Stimulated activated memory B cell treated with anti-CD40 and anti-IgM and Interleukin-4, amounts not matched to agents 10 μg/mL and 1 μg/mL and 100 μg/mL, for 72 hours (primary cell): ENCODE measurements around the gene TST.
A peak's percentile ranks its signal among the peaks of the same experiment; 100 is the strongest.

ENCODE experiments used
- ATAC-seq: fragments of 150-1000 bp; cut with Tn5 transposase; 2 replicates; pipeline ENCODE4 v1.10.0; 2021
- H3K27ac Mint-ChIP-seq: one replicate; pipeline ENCODE4 v1.8.0; 2022; ENCODE audit warnings: mild to moderate bottlenecking, mixed read lengths
- H3K27me3 Mint-ChIP-seq: one replicate; pipeline ENCODE4 v1.8.0; 2022; ENCODE audit warnings: mixed read lengths
- H3K36me3 Mint-ChIP-seq: one replicate; pipeline ENCODE4 v1.8.0; 2022; ENCODE audit warnings: mixed read lengths
- H3K4me1 Mint-ChIP-seq: one replicate; pipeline ENCODE4 v1.8.0; 2022; ENCODE audit warnings: mixed read lengths
- H3K4me3 Mint-ChIP-seq: one replicate; pipeline ENCODE4 v1.8.0; 2022; ENCODE audit warnings: mild to moderate bottlenecking, moderate library complexity, mixed read lengths
- H3K9me3 Mint-ChIP-seq: one replicate; pipeline ENCODE4 v1.8.0; 2022; ENCODE audit warnings: mixed read lengths

Gene TST

DNA sequence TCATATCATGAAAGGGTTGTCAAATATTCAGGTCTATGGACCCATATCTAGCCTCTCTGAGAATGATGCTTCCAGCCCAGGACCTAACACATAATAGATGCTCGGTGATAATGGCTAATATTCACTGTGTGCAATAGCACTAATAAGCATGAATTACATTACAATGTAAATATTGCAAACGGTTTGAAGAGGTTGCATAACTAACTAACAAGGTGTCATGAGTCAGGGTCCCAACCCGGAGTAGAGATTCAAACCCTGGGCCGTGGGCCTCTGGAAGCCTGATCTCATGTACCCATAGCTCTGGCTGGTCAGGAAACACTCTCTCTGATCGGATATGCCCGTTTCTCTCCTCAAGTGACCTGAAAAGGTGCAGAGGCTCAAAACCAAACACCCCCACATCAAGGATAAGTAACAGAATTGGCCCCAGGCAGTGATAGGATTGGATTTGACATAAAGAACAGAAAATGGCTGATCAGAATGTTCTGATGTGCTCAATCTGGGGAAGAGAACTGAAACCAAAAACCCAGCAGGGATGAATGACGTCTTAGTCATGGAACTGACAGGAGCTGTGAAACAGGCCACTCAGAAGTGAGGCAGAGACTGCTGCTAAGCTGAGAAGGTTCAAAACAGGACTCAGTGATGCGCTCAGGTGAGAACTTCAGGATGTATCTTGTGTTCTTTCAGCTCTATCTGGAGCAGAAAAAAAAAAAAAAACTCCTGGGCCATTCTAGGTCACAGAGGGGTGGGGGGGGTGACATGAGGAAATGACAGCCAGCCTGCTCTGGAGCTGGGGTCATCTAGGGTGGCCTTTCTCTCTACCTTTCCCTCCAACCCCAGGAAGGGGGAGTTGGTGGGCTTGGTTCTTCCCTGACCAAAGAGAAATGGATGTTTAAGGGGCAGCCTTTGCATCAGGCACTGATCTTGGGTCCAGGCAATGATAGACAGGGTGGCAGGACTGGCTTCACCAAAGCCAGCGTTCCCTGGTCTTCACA lies 25.7 kb upstream of the TST start:
- H3K9me3 Mint-ChIP-seq, result no peaks in the 10 kb centered on the region
- H3K27ac Mint-ChIP-seq, result no peak overlapping the region
- ATAC-seq, result peak; percentile 48
- no peaks in the 10 kb centered on the region for H3K36me3 Mint-ChIP-seq
- no peak overlapping the region for H3K4me3 Mint-ChIP-seq
- H3K4me1 Mint-ChIP-seq, result peaks cover 17% of the 10 kb centered on the region
- peaks cover 22% of the 10 kb centered on the region for H3K27me3 Mint-ChIP-seq

DNA sequence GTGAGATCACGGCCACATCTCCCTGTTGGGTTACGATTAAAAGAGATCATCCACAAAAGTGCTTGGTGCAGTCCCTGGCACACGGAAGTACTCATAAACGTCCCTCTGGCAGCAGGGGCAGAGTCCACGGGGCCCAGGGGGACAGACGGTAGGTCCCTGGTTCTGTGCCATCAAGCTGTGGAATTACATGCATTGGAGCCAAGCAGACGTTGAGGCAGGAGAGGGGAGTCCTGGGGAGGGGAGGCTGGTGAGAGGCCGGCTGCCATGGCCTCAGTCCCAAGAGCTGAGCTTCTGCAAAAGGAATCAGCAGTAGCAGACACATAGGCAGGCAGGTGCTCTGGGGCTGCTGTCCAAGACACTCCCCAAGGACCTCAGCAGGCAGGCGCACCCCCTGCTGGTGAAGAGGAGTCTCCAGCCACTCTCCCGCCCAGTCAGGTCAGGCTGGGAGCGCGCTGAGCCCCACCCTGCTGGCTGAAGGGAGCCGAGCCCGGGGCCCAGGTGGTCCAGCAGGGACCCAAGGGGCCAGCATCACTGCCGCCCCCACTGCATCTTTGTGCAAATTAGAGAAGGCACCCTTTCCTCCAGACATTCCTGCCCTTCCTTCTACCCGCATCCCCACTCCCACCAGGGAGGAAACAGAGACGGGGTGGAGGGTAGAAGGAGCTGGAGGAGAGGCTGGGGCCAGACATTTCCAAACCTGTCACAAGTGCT lies 24.7 kb upstream of the TST start:
- peak; percentile 93 for ATAC-seq
- peaks cover 17% of the 10 kb centered on the region for H3K4me1 Mint-ChIP-seq
- no peak overlapping the region for H3K27ac Mint-ChIP-seq
- no peaks in the 10 kb centered on the region for H3K36me3 Mint-ChIP-seq
- H3K9me3 Mint-ChIP-seq, result no peaks in the 10 kb centered on the region
- H3K4me3 Mint-ChIP-seq, result no peak overlapping the region
- H3K27me3 Mint-ChIP-seq, result peaks cover 24% of the 10 kb centered on the region

DNA sequence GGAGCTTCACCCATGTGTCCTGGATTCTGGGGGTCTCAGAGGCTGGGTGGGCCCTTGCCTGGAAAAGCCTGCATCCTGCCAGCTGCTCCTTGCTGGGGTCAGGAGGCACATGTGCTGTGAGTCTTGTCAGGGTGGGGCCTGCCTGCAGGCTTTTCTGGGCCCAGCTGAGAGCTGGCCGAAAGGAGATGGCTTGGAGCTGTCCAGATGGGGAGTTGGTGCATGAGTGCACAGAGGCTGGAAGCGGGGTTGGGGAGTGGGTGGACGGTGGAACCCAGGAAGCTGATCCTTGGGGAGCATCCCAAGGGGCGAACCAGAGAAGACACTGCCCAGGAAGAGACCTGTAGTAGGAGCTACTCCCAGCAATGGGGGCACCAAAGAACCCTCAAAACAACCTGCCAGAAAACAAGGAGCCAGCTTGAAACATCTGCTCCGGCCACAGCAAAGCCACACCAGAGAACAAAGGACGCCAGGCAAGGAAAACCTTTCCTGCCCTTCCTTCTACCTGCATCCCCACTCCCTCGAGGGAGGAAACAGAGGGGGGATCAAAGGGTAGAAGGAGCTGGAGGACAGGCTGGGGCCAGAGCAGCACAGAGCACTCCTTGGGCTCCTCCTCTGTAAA lies 24.1 kb upstream of the TST start:
- no peak overlapping the region for H3K27ac Mint-ChIP-seq
- no peaks in the 10 kb centered on the region for H3K9me3 Mint-ChIP-seq
- H3K36me3 Mint-ChIP-seq, result no peaks in the 10 kb centered on the region
- peaks cover 17% of the 10 kb centered on the region for H3K4me1 Mint-ChIP-seq
- ATAC-seq, result no peak
- H3K27me3 Mint-ChIP-seq, result peaks cover 24% of the 10 kb centered on the region
- H3K4me3 Mint-ChIP-seq, result no peak overlapping the region

DNA sequence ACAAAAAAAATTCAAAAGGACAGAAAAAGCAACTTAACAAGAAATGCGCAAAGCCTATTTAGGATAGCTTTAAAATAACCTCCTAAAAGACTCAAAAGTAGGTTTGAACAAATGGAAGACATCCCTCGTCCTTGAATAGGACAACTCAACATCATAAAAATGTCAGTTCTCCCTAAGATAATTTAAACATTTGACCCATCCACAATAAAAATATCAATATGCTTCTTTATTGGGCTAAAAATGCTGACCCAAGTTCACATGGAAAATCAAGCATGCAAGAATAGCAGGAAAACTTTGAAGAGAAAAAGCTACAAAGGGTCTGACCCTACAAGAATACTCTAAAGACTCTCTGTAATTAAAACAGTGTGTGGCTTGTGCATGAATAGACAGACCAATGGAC lies 20.2 kb upstream of the TST start:
- Mint-ChIP-seq H3K4me3 (no peak overlapping the region), H3K36me3 (no peaks in the 10 kb centered on the region), H3K27ac (no peak overlapping the region), H3K4me1 (peaks cover 5% of the 10 kb centered on the region), H3K9me3 (no peaks in the 10 kb centered on the region), H3K27me3 (peaks cover 54% of the 10 kb centered on the region)
- no peak for ATAC-seq

DNA sequence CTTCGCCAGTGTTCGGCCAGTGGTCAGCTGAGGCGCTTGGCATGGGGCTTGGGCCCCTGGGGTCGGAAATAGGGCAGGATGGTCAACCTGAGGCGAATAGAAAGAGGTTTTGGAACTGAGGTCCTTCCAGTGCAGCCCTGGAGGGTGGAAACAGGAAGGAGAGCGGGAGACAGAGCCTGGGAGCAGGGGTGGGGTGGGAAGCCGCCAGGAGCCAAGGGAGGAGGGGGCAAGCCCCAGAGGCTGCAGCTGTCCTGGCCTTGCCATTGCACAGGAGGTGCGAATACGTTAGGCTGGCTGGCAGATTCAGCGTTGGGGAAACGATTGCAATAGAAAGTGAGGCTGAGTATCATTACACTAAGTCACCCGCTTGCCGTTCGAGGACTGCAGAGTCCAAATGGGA lies 18.4 kb upstream of the TST start:
- Mint-ChIP-seq H3K27ac (no peak overlapping the region), H3K4me1 (no peaks in the 10 kb centered on the region)

DNA sequence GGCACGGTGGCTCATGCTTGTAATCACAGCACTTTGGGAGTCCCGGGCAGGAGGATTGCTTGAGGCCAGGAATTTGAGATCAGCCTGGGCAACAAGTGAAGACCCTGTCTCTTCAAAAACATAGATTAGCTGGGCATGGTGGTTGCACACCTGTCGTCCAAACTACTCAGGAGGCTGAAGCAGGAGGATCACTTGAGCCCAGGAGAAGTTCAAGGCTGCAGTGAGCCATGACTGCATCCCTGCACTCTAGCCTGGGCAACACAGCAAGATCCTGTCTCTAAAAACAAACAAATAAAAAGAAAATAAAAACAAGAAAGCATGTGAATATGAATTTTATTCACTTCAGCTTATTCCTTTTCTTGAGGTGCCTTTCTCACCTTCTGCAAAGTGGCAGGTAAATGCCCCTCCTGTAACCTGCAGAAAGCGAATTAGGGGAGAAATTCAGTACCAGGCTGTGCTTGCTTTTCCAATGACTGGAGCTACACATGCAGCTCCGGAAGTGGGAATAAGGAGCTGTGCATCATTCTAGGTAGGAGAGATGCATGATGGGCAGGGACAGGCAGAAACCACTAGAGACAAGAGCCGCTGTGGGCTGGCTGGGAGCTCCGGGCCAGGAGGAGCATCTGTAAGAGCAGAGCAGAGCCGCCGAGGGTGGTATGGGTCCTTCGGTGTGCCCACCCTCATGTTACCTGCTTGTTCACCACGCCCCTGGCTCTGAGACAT lies 17.6 kb upstream of the TST start:
- H3K27me3 Mint-ChIP-seq, result peaks cover 55% of the 10 kb centered on the region
- H3K4me3 Mint-ChIP-seq, result no peak overlapping the region
- ATAC-seq, result no peak
- no peak overlapping the region for H3K27ac Mint-ChIP-seq
- H3K36me3 Mint-ChIP-seq, result no peaks in the 10 kb centered on the region
- no peaks in the 10 kb centered on the region for H3K4me1 Mint-ChIP-seq
- H3K9me3 Mint-ChIP-seq, result no peaks in the 10 kb centered on the region

More for the DNA sequence above, 18.4 kb upstream of the TST start:
- Mint-ChIP-seq H3K4me3 (no peak overlapping the region), H3K36me3 (no peaks in the 10 kb centered on the region), H3K9me3 (no peaks in the 10 kb centered on the region), H3K27me3 (peaks cover 58% of the 10 kb centered on the region)
- ATAC-seq, result no peak

DNA sequence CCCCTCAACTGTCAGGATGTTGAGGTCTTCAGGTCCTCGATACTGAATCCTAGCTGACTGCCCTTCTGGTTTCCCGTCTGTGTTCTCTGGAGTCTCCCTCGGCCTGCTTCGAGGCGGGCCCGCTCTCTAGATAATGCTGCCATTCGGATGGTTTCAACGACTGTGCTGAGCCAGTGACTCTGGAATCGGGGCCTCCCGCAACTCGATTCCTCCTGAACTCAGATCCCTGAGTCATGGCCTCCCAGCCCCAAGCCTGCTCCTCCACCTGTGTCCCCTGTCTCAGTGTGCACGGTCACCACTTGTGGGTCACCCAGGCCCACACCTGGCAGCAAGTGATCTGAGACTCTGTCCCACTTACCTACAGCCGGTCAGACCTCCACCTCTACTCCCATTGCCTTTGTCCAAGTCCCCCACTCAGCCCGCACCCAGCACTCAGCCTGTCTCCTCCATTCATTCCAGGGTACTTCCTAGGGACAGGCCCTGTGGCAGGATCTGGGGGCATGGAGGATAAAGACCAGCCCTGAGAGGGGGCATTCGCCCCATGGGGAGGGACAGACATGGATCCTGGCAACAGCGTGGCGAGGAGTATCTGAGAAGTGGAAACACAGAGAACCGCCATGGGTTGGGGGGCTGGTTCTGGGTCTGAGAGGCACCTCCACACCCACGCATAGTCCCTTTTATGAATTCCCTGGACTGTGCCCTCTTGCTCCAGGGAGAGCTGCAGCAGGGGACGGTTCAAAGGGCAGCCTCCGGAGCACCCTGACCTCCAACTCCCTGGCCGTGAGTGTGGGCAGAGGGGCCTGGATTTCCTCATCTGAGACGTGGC lies 14.6 kb upstream of the TST start:
- peak; percentile 17 for ATAC-seq
- Mint-ChIP-seq H3K27ac (no peak overlapping the region), H3K27me3 (peaks cover 41% of the 10 kb centered on the region), H3K36me3 (no peaks in the 10 kb centered on the region), H3K4me1 (no peaks in the 10 kb centered on the region), H3K9me3 (no peaks in the 10 kb centered on the region), H3K4me3 (no peak overlapping the region)

DNA sequence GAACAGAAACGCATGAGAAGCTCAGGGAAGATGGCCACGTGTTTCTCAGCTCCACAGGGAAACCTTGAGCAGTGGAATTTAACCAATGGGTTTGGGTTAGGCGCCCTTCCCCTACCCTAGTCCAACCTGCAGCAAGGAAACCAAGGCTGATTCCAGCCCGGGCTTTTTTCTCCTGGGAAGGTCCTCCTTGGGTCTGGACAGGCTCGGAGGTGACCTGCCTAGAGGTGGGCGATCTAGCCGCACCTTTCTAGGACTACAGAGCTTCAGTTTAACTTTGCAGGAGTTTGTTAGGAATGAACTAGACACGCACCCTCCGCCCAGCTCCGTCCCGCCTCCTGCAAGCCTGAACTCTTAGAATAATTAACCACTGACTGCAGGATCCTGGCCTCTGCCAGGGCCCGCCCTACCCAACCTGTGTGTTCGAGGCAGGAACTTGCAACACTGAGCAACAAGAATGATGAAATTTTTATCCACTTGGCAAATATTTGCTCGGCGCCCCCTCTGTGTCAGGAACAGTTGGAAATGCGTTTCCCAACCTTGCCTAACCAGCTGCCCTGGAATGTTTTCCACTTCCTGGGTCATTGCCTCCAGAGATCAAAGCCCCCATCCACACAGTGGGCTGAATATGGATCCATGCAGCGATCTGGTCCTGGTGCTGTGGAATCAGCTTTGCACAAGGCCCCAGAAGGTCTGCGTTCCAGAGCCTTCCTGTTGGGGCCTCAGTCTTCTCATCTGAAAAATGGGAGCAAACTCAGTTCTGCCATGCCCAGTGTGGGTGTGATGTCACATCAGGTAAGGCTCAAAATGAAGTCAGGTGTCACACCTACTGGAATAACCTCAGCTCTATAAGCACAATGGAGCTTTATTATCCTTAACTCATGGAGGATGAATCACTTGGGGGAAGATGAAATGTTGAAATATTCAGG lies 13.6 kb upstream of the TST start:
- H3K36me3 Mint-ChIP-seq, result no peaks in the 10 kb centered on the region
- H3K4me3 Mint-ChIP-seq, result no peak overlapping the region
- no peaks in the 10 kb centered on the region for H3K9me3 Mint-ChIP-seq
- H3K4me1 Mint-ChIP-seq, result no peaks in the 10 kb centered on the region
- ATAC-seq, result no peak
- no peak overlapping the region for H3K27ac Mint-ChIP-seq
- peaks cover 39% of the 10 kb centered on the region for H3K27me3 Mint-ChIP-seq

DNA sequence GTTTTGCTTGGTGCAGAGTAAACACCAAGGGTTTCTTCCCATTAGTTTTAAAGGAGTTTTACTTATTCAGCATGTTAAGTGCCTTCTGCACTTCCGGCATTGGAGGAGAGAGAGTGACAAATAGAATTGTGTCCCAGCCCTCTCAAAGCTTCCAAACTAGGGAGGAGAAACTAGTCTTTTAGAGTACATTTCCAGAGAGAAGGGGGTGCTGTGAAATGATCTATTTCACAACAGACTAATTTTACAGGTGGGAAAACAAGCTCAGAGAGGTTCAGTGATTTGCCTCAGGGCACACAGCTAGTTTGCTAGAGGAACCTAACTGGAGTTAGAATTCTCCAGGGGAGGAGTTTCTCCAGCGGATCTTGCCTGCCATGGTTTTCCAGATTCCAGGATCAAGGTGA lies 12.9 kb upstream of the TST start:
- peaks cover 33% of the 10 kb centered on the region for H3K27me3 Mint-ChIP-seq
- H3K27ac Mint-ChIP-seq, result no peak overlapping the region
- H3K4me3 Mint-ChIP-seq, result no peak overlapping the region
- H3K36me3 Mint-ChIP-seq, result no peaks in the 10 kb centered on the region
- H3K4me1 Mint-ChIP-seq, result no peaks in the 10 kb centered on the region
- ATAC-seq, result no peak
- no peaks in the 10 kb centered on the region for H3K9me3 Mint-ChIP-seq

DNA sequence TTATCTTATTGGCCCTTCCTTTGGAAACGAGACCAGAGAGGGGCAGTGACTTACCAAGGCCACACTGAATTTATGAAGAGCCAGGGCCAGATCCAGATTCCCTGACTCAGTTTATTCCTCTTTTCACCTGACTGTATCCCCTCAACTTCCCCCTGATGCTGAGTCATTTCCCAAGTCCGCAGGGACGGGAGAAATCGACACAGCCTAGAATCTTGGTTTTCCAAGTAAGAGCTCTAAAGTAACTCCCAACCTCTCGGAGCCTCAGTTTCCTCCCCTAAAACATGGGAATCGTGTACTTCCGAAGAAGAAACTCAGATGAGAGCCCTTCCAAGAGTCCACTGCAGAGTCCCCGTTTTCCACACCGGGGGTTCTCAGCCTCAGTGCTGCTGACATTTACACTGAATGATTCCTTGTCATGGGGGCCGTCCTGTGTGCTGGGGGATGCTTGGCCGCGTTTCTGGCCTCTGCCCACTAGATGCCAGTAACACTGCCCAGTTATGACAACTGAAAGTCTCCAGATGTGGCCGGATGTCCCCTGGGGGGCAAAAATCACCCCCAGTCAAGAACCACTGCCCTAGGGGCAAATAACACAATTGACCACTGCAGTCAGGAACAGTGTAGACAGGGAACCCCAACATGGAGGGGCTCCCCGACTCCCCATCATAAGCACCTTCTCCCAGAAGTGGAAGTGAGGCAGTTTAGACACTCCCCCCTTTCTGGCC lies 11.5 kb upstream of the TST start:
- Mint-ChIP-seq H3K4me3 (no peak overlapping the region), H3K27ac (no peak overlapping the region), H3K9me3 (no peaks in the 10 kb centered on the region), H3K36me3 (no peaks in the 10 kb centered on the region), H3K27me3 (peaks cover 24% of the 10 kb centered on the region), H3K4me1 (no peaks in the 10 kb centered on the region)
- ATAC-seq, result no peak

DNA sequence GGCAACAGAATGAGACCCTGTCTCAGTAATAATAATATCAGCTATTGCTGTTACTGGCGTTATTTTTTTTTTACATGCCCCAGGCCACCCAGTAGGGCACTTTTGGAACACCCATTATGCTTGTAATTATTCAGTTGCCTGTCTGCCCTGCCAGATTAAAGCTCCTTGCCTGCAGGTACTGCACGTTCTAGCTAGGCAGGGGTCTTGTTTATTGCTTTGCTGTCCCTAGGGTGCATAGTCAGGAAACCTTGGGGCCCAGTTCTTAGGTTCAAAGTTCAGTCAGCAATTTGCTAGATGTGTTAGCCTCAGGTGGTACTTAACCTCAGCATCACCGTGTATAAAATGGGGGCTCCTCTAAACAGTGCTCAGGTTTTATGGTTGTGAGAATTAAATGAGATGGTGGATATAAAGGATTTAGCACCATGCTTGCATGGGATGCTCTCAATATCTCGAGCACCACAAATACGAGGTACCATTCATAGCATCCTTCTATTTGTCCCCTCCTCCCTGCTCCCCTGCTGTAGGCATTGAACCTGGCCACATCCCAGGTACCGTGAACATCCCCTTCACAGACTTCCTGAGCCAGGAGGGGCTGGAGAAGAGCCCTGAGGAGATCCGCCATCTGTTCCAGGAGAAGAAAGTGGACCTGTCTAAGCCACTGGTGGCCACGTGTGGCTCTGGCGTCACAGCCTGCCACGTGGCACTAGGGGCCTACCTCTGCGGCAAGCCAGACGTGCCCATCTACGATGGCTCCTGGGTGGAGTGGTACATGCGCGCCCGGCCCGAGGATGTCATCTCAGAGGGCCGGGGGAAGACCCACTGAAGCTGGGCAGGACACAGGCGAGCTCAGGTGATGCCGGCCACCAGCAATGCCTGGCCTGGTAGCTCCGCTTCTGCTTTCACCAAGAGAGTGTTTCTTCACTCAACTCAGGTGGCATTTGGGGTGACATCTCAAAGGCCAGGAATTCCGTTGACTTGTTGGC lies 9.7 kb upstream of the TST start:
- Mint-ChIP-seq H3K4me3 (no peak overlapping the region), H3K36me3 (peaks cover 8% of the 10 kb centered on the region), H3K27ac (no peak overlapping the region), H3K27me3 (peaks cover 6% of the 10 kb centered on the region), H3K4me1 (peaks cover 5% of the 10 kb centered on the region), H3K9me3 (no peaks in the 10 kb centered on the region)
- ATAC-seq, result no peak

DNA sequence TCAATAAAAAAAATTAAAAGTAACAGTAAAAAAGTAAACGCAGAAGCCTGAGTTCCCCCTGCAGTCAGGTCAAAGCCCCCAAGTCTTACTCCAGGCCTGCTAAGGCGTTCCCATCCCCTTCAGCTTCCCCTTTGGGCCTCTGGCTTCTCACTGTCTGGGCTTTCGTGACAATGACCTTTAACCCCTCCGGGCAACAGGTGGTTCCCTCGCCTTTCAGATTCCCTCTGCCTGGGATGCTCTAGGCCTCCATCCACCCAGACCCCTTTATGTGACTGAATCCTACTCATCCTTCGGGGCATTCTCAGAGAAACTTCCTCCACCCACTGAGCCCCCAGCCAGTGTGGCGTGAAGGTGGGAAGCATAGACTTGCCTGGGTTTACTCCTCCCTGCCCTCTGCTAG lies 8.3 kb upstream of the TST start:
- Mint-ChIP-seq H3K36me3 (peaks cover 8% of the 10 kb centered on the region), H3K27me3 (no peaks in the 10 kb centered on the region), H3K4me1 (peaks cover 5% of the 10 kb centered on the region), H3K9me3 (no peaks in the 10 kb centered on the region), H3K27ac (no peak overlapping the region), H3K4me3 (no peak overlapping the region)
- no peak for ATAC-seq
